MM.1S (cell line): ENCODE results near the gene DCAF17.

Source experiments
- DNase-seq: peaks from one replicate; pipeline ENCODE4 v3.0.0-alpha.2; 2015
- H2AFZ ChIP-seq: fragments of 300-600 bp; sonication (generic); 2 replicates; pipeline ENCODE4 v1.6.0; 2016; ENCODE audit warnings: antibody characterized with exemption, low read length
- H3F3A ChIP-seq: fragments of 300-600 bp; sonication (generic); 2 replicates; pipeline ENCODE4 v1.6.1; 2016; ENCODE audit warnings: mild to moderate bottlenecking, antibody characterized with exemption, low read length, moderate library complexity, mixed read lengths; ENCODE audit not compliant: insufficient read depth
- H3K27ac ChIP-seq: fragments of 300-600 bp; sonication (generic); 2 replicates; pipeline ENCODE4 v1.5.1; 2016; ENCODE audit warnings: mild to moderate bottlenecking, low read length
- H3K27me3 ChIP-seq: fragments of 300-600 bp; sonication (generic); replicated peaks from 2 replicates; pipeline ENCODE4 v1.6.0; 2016; ENCODE audit warnings: low read length; ENCODE audit not compliant: insufficient read depth
- H3K36me3 ChIP-seq: fragments of 300-600 bp; sonication (generic); replicated peaks from 2 replicates; pipeline ENCODE4 v1.6.1; 2016; ENCODE audit warnings: mild to moderate bottlenecking, low read length, mixed read lengths; ENCODE audit not compliant: insufficient read depth
- H3K4me1 ChIP-seq: fragments of 300-600 bp; sonication (generic); 2 replicates; pipeline ENCODE4 v1.6.1; 2016; ENCODE audit warnings: low read length, mixed read lengths
- H3K4me2 ChIP-seq: fragments of 300-600 bp; sonication (generic); 2 replicates; pipeline ENCODE4 v1.6.0; 2016; ENCODE audit warnings: low read depth, low read length
- H3K4me3 ChIP-seq: fragments of 300-600 bp; sonication (generic); 2 replicates; pipeline ENCODE4 v1.5.1; 2016; ENCODE audit warnings: low read length, mixed read lengths
- H3K79me2 ChIP-seq: fragments of 300-600 bp; sonication (generic); 2 replicates; pipeline ENCODE4 v1.6.1; 2016; ENCODE audit warnings: mixed run types, low read length, mixed read lengths
- H3K9ac ChIP-seq: fragments of 300-600 bp; sonication (generic); 2 replicates; pipeline ENCODE4 v1.6.1; 2016; ENCODE audit warnings: low read length, mixed read lengths
- H3K9me2 ChIP-seq: fragments of 300-600 bp; sonication (generic); replicated peaks from 2 replicates; pipeline ENCODE4 v1.6.1; 2016; ENCODE audit warnings: mild to moderate bottlenecking, low read length, mixed read lengths; ENCODE audit not compliant: insufficient read depth
- H3K9me3 ChIP-seq: fragments of 300-600 bp; sonication (generic); replicated peaks from 2 replicates; pipeline ENCODE4 v1.6.1; 2016; ENCODE audit warnings: mild to moderate bottlenecking, low read length, mixed read lengths; ENCODE audit not compliant: insufficient read depth
- H4K20me1 ChIP-seq: fragments of 300-600 bp; sonication (generic); 2 replicates; pipeline ENCODE4 v1.6.1; 2016; ENCODE audit warnings: mild to moderate bottlenecking, low read length, moderate library complexity, mixed read lengths; ENCODE audit not compliant: insufficient read depth
- CTCF ChIP-seq: fragments of 300-600 bp; sonication (generic); IDR thresholded peaks from 2 replicates; pipeline ENCODE4 v1.5.1; 2016; ENCODE audit warnings: antibody characterized with exemption, low read length, mixed read lengths
- EZH2 ChIP-seq: fragments of 300-600 bp; sonication (generic); optimal IDR thresholded peaks from 2 replicates; pipeline ENCODE3; 2017; ENCODE audit warnings: low read depth, mild to moderate bottlenecking, antibody characterized with exemption, low read length, mixed read lengths
- EZH2phosphoT487 ChIP-seq: fragments of 300-600 bp; sonication (generic); IDR thresholded peaks from 2 replicates; pipeline ENCODE4 v1.6.1; 2018; ENCODE audit warnings: antibody characterized with exemption, low read length

Gene DCAF17

GRCh38 chr2:171407676-171408044, 26.4 kb upstream of the DCAF17 start:
- H3K4me1 ChIP-seq = peaks cover 40% of the 10 kb centered on the region
- TF ChIP-seq CTCF (no peak), EZH2 (no peak), EZH2phosphoT487 (no peak)

GRCh38 chr2:171409436-171409971, 24.5 kb upstream of the DCAF17 start:
- Histone ChIP-seq H3K27ac (no peak overlapping the region), H3K27me3 (no peaks in the 10 kb centered on the region), H3K79me2 (peaks cover 3% of the 10 kb centered on the region; the same call in 1 of the 2 replicates), H2AFZ (no peak overlapping the region), H3K9me3 (no peaks in the 10 kb centered on the region), H3K4me2 (no peak overlapping the region), H3K4me3 (no peak overlapping the region), H3F3A (peaks cover 29% of the 10 kb centered on the region), H3K4me1 (peaks cover 40% of the 10 kb centered on the region), H4K20me1 (no peaks in the 10 kb centered on the region), H3K9ac (no peak overlapping the region), H3K36me3 (no peaks in the 10 kb centered on the region), H3K9me2 (no peaks in the 10 kb centered on the region)
- DNase-seq = no peak
- TF ChIP-seq EZH2phosphoT487 (no peak), CTCF (no peak), EZH2 (no peak)

More at GRCh38 chr2:171407676-171408044, 26.4 kb upstream of the DCAF17 start:
- H3K27me3 ChIP-seq = no peaks in the 10 kb centered on the region
- no peaks in the 10 kb centered on the region for H3K9me3 ChIP-seq
- H3F3A ChIP-seq = peaks cover 29% of the 10 kb centered on the region
- H3K9ac ChIP-seq = no peak overlapping the region
- H3K79me2 ChIP-seq = peaks cover 3% of the 10 kb centered on the region; the same call in 1 of the 2 replicates
- no peaks in the 10 kb centered on the region for H3K36me3 ChIP-seq
- no peak overlapping the region for H3K4me3 ChIP-seq
- H3K4me2 ChIP-seq = 0 out of 2 replicates have a peak overlapping the region, but pooled peaks have one; percentile 10
- no peak overlapping the region for H2AFZ ChIP-seq
- H4K20me1 ChIP-seq = no peaks in the 10 kb centered on the region
- DNase-seq = no peak
- no peaks in the 10 kb centered on the region for H3K9me2 ChIP-seq
- peak overlapping the region; percentile 78; the same call in 1 of the 2 replicates for H3K27ac ChIP-seq

GRCh38 chr2:171410101-171410500, 23.9 kb upstream of the DCAF17 start:
- Histone ChIP-seq H3K4me2 (no peak overlapping the region), H3K9ac (no peak overlapping the region), H3K27me3 (no peaks in the 10 kb centered on the region), H3K9me2 (no peaks in the 10 kb centered on the region), H4K20me1 (no peaks in the 10 kb centered on the region), H3K79me2 (peaks cover 3% of the 10 kb centered on the region; the same call in 1 of the 2 replicates), H3K9me3 (no peaks in the 10 kb centered on the region), H3F3A (peaks cover 28% of the 10 kb centered on the region), H3K4me3 (no peak overlapping the region), H3K36me3 (no peaks in the 10 kb centered on the region), H3K4me1 (peaks cover 35% of the 10 kb centered on the region), H2AFZ (no peak overlapping the region), H3K27ac (no peak overlapping the region)
- no peak for DNase-seq
- TF ChIP-seq EZH2phosphoT487 = no peak
- no peak for TF ChIP-seq EZH2
- TF ChIP-seq CTCF = no peak
